SH-SY5Y (cell line): ENCODE measurements around the gene TEAD1.

Experiments used
- GATA2 ChIP-seq: IDR thresholded peaks from 2 replicates; pipeline ENCODE4 v1.6.1; 2011; ENCODE audit warnings: mild to moderate bottlenecking, low read depth, low read length
- GATA3 ChIP-seq: IDR thresholded peaks from 2 replicates; pipeline ENCODE4 v1.6.1; 2011; ENCODE audit warnings: low read depth, mild to moderate bottlenecking, low read length, moderate library complexity

Gene TEAD1

GRCh38 chr11:12698048-12698447 is 23.8 kb downstream of the TEAD1 start:
- TF ChIP-seq GATA2 (no peak), GATA3 (no peak)

DNA sequence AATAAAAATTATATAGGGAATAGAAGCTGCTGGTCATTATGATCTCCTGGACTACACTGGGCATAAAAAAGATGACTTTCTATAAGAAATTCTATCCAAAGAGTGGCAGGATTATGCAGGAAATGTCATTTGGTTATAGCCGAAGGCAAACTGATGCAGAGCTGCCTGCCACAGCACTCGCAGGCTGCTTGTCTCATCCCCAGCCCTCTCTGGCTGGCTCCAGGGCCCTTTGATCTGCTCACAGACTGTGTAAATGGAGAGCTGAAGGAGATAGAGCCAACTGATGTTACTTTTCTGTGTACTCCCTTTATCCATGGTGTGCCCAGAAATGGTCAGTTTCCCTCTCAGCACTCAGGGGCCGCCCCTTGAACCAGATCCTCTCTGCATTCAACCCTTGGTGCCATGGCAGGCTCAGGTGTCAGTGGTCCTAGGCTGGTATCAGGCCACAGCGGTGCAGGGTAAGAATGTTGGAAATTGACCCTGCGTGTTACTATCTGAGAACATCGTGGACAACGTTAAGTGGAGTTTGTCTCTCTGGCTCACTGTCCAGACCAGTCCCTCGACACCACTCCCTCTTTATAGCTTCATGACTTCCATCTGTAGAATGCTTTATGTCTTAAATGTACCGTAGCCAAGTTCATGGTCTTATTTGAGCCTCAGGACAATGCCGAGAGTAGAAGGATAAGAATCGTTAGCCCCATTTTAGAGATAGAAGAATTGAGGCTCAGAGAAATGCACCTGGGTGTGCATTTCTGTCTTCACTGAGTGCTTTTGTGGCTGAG is 27.8 kb downstream of the TEAD1 start:
- no peak for TF ChIP-seq GATA2

DNA sequence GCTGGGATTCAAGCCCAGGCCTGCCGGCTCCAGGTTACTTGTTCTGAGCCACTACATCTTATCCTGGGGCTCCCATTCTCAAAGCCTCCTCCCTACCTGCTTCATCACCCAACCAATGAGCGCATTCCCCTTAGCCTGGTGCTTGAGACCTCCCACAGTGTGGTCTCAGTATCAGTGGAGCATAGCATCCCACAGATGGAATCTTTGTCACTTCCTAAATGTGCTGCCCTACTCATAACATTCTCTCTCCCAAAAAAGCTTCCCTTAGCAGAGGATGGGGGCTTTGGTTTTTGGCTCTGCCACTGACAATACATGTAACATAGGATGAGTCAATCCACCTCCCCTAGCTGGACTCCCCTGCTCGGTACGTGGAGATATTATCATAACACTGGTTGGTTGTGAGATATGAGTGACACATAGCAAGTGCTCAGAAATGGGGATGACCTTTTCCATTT is 28.8 kb downstream of the TEAD1 start:
- TF ChIP-seq GATA3 = no peak
- no peak for TF ChIP-seq GATA2

DNA sequence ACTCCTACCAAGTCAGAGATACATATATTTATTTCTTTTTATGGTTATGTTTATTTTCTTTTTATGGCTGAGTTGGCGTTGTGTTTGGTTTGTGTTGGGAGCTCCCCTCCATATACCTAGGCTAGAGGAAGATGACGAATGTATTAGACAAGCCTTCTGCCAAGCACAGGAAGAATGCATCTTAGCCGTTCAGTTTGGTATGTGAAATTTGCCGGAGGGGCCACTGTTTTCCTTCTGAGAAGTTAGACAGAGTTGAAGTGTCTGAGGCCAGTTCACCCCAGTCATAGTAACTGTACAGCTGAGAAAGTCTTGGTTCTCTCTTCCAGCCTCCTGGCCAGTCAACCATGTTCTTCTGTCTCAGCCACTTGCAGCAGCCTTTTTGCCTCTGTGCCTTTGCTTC is 29.8 kb downstream of the TEAD1 start:
- no peak for TF ChIP-seq GATA2
- TF ChIP-seq GATA3 = no peak

- TF ChIP-seq GATA2 (no peak), GATA3 (no peak)
Observed at GRCh38 chr11:12705874-12706273, 31.7 kb downstream of the TEAD1 start.

- no peak for TF ChIP-seq GATA2
- no peak for TF ChIP-seq GATA3
Observed at GRCh38 chr11:12706545-12707499, 32.6 kb downstream of the TEAD1 start.

DNA sequence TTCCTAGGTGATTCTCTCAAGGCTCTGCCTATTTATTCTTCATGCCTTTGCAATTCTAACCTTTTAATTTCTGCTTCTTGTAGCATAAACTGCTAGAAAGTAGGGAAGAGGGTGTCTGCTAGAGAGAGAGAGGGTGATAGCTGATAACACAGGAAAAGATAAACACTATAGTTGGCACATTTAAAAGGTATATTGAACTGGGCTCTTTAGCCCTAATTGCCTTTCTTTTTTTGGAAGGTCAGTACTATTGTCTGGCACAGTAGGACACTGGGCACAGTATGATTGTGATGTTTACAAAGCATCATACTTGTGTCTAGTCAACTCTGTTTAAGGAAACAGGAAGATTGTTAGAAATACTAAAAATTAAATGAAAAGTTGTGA is 33.3 kb downstream of the TEAD1 start:
- no peak for TF ChIP-seq GATA2
- TF ChIP-seq GATA3 = no peak

- TF ChIP-seq GATA3 = no peak
- no peak for TF ChIP-seq GATA2
Observed at GRCh38 chr11:12711496-12711895, 37.3 kb downstream of the TEAD1 start.

DNA sequence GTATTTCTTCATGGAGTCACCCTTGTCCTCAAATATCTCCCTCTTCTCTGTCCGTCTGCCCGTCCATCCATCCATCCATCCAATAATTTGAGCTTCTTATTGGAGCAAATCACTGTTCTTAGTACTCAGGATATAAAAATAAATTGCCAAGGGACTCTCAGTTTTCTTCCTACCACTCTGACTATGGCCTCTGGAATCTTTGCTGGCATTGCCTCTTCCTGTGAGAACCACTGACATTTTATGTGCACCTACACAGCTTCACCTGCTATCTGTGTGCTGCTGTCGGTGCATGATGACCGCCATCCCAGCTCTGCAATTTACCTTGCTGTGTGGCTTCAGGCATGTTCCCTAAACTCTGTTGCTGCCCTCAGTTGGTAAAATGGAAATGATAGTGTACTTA is 37.9 kb downstream of the TEAD1 start:
- TF ChIP-seq GATA3 (no peak), GATA2 (no peak)

GRCh38 chr11:12715131-12715530 is 40.9 kb downstream of the TEAD1 start:
- TF ChIP-seq GATA3 = no peak
- TF ChIP-seq GATA2 = 0 out of 2 replicates have a peak, but pooled peaks have one; percentile 4

DNA sequence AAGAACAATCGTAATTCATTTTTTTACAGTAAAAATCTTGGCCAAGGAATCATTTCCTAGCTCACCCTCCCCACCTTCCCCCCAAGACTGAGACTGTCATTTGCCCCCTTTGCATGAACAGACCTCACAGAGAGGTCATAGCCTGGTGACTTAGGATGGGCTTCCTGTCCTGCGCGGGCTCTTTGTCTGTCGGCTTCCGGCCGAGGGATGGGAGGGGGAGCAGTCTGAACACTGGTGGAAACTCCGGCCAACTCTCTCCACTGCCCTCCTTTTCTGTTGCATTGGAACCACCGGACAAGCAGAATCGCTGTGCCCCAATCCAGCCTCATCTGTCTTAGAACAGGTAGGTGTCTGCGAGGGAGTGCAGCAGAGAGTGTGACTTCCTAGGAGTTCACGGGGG is 41.7 kb downstream of the TEAD1 start:
- TF ChIP-seq GATA2 = no peak
- no peak for TF ChIP-seq GATA3

GRCh38 chr11:12716816-12717215 is 42.6 kb downstream of the TEAD1 start:
- TF ChIP-seq GATA2 (no peak), GATA3 (no peak)

- no peak for TF ChIP-seq GATA3
- TF ChIP-seq GATA2 = no peak
Observed at GRCh38 chr11:12717851-12718291, 43.6 kb downstream of the TEAD1 start.

DNA sequence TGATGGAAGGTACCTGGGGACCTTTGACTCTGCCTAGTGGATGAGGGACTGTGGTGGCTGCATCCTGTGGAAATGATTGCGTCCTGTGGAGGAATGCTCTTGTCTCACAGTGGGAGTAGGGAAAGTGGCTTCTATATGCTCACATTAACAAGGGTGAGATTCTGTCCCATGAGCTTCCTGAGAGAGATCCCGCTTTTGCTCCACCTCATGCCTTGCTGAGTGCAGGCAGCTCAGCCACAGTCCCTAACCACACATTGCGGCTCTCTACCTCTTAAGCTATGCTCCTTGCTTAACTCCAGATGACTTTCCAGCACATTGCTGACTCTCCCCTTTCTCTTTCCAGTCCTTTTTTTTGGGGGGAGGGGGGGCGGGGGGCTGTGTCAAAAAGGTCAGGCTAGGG is 45.0 kb downstream of the TEAD1 start:
- no peak for TF ChIP-seq GATA3
- no peak for TF ChIP-seq GATA2

GRCh38 chr11:12721816-12722604 is 47.8 kb downstream of the TEAD1 start:
- no peak for TF ChIP-seq GATA2
- no peak for TF ChIP-seq GATA3
